Posterior cingulate gyrus (tissue), 11 donors: ENCODE results near the gene FAM47B.
A peak's percentile ranks its signal among the peaks of the same experiment; 100 is the strongest.

Source experiments
- DNase-seq, 10 donors: peaks; one replicate each; pipeline versions ENCODE4 v3.0.0 to v3.0.0-alpha.2; 2020 to 2021; ENCODE audit warnings: mixed read lengths in 3 of 10
- intact Hi-C: fragments of 100-400 bp; cut with DNase I; formaldehyde crosslinking; loops from one replicate; pipeline ENCODE4 v1.15.1; 2023

FAM47B gene

GRCh38 chrX:34942496-34942895 is at the start of gene FAM47B:
FAM47B (plus strand) TSS chrX:34942796; CDS start chrX:34942832, 36 bp downstream.
- intact Hi-C loops = no loop called here
- DNase-seq = no peak

- no peak for DNase-seq
- intact Hi-C loops = no loop called here
Observed at GRCh38 chrX:34893741-34894140, 48.9 kb upstream of the FAM47B start.

- intact Hi-C loops = no loop called here
- no peak for DNase-seq
Observed at GRCh38 chrX:34900691-34901090, 41.9 kb upstream of the FAM47B start.

GRCh38 chrX:34901761-34902160 is 40.8 kb upstream of the FAM47B start:
- no peak for DNase-seq
- intact Hi-C loops = no loop called here

- intact Hi-C loops = no loop called here
- DNase-seq = no peak
Observed at GRCh38 chrX:34903316-34903715, 39.3 kb upstream of the FAM47B start.

GRCh38 chrX:34909151-34909550 is 33.4 kb upstream of the FAM47B start:
- intact Hi-C loops = no loop called here
- DNase-seq = no peak

- DNase-seq = no peak
- intact Hi-C loops = no loop called here
Observed at GRCh38 chrX:34915463-34916225, 27.0 kb upstream of the FAM47B start.

GRCh38 chrX:34917146-34917545 is 25.4 kb upstream of the FAM47B start:
- DNase-seq = no peak
- intact Hi-C loops = no loop called here

GRCh38 chrX:34918091-34918736 is 24.4 kb upstream of the FAM47B start:
- intact Hi-C loops = no loop called here
- no peak for DNase-seq

- intact Hi-C loops = no loop called here
- no peak for DNase-seq
Observed at GRCh38 chrX:34918856-34919255, 23.7 kb upstream of the FAM47B start.

- intact Hi-C loops = no loop called here
Observed at GRCh38 chrX:34927866-34928265, 14.7 kb upstream of the FAM47B start.

GRCh38 chrX:34943235-34943634 is 639 bp downstream of the FAM47B start:
- DNase-seq = peak in 1 of 10 donors; percentile 72
- intact Hi-C loops = no loop called here

More at GRCh38 chrX:34927866-34928265, 14.7 kb upstream of the FAM47B start:
- no peak for DNase-seq

- DNase-seq = no peak
- intact Hi-C loops = no loop called here
Observed at GRCh38 chrX:34956916-34957315, 14.3 kb downstream of the FAM47B start.

- intact Hi-C loops = no loop called here
Observed at GRCh38 chrX:34961662-34962061, 19.1 kb downstream of the FAM47B start.

GRCh38 chrX:34972206-34972605 is 29.6 kb downstream of the FAM47B start:
- intact Hi-C loops = no loop called here
- no peak for DNase-seq

More at GRCh38 chrX:34961662-34962061, 19.1 kb downstream of the FAM47B start:
- no peak for DNase-seq

- peak in 3 of 10 donors; percentile 57 to 66 (median 58) for DNase-seq
Observed at GRCh38 chrX:34978171-34978570, 35.6 kb downstream of the FAM47B start.

GRCh38 chrX:34987646-34988045 is 45.0 kb downstream of the FAM47B start:
- intact Hi-C loops = no loop called here
- DNase-seq = no peak

More at GRCh38 chrX:34978171-34978570, 35.6 kb downstream of the FAM47B start:
- intact Hi-C loops = no loop called here
